ENCODE data around the gene ARPC5L. TPM values are rescaled to one million over a fixed set of nuclear protein-coding genes. Genes with fewer than 3 reads are reported as not detected.

ARPC5L gene
- total RNA-seq, 1 experiment from 2014 or later, result 47.2 TPM

DNA sequence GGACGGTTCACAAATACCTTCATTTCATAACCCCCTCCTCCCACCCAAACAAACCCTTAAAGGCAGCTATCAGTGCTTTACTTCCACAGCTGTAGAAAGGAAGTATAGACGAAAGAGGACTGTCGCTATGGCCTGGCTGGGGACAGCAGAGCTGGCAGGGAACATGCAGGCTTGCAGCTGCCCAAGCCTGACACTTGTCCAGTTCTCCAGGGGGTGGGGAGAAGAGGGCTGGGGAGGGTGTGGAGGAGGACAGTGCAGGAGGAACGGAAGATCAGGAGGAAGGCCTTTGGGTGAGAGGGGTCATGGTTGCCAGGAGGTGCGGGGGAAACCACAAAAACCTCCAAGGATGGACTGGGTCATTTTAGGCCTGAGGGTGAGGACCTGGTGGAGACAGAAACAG is 25.9 kb downstream of the ARPC5L start (continued):
- TF ChIP-seq, protein P1, sequence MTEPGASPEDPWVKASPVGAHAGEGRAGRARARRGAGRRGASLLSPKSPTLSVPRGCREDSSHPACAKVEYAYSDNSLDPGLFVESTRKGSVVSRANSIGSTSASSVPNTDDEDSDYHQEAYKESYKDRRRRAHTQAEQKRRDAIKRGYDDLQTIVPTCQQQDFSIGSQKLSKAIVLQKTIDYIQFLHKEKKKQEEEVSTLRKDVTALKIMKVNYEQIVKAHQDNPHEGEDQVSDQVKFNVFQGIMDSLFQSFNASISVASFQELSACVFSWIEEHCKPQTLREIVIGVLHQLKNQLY (CRISPR knock-in tag; IDR thresholded peaks at IDR 0.05), result no peak

DNA sequence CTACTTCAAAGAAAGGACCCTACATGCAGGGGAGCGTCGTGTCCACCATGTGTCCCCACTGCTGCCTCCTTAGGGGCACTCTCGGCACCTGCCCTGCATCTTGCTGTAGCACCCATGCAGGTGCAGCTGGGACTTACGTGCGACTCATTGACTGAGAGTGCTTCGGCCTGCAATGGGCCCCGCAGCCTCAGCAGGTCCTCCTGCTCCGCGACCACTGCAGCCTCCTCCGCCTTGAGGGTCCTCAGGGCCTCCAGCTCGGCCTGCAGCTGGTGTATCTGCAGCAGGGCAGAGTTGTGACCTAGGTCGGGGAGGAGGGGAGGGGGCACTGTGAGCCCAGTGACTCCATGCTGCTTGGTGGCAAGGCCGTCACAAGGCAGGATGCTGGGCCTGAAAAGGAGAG is 27.1 kb downstream of the ARPC5L start:
- ATAC-seq (no peak), DNase-seq (ENCODE audit: low spot score) (no peak)
- H3K27ac Mint-ChIP-seq, result no peak overlapping the region
- no peaks in the 10 kb centered on the region for H3K9me3 Mint-ChIP-seq
- H3K4me3 Mint-ChIP-seq, result no peak overlapping the region
- H3K27me3 Mint-ChIP-seq (ENCODE audit: low read depth), result no peaks in the 10 kb centered on the region
- ChIA-PET CTCF (interaction anchor here (1.0 kb wide), 1 partner anchor 18 kb away, joined by 3 read pairs; no protein-coding TSS in a partner anchor), POLR2A (no interaction called here)
- H3K36me3 Mint-ChIP-seq, result peaks cover 6% of the 10 kb centered on the region
- H3K4me1 Mint-ChIP-seq, result peaks cover 6% of the 10 kb centered on the region
- TF ChIP-seq, protein P2, sequence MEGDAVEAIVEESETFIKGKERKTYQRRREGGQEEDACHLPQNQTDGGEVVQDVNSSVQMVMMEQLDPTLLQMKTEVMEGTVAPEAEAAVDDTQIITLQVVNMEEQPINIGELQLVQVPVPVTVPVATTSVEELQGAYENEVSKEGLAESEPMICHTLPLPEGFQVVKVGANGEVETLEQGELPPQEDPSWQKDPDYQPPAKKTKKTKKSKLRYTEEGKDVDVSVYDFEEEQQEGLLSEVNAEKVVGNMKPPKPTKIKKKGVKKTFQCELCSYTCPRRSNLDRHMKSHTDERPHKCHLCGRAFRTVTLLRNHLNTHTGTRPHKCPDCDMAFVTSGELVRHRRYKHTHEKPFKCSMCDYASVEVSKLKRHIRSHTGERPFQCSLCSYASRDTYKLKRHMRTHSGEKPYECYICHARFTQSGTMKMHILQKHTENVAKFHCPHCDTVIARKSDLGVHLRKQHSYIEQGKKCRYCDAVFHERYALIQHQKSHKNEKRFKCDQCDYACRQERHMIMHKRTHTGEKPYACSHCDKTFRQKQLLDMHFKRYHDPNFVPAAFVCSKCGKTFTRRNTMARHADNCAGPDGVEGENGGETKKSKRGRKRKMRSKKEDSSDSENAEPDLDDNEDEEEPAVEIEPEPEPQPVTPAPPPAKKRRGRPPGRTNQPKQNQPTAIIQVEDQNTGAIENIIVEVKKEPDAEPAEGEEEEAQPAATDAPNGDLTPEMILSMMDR (IDR thresholded peaks at IDR 0.05), result no peak
- TF ChIP-seq ZNF317 (CRISPR knock-in tag; IDR thresholded peaks at IDR 0.05; ENCODE audit: borderline replicate concordance, low read depth), result no peak
- TF ChIP-seq ESRRA (CRISPR knock-in tag; IDR thresholded peaks at IDR 0.05; ENCODE audit: borderline replicate concordance), result no peak
- no peak for TF ChIP-seq CREB1 (CRISPR knock-in tag; IDR thresholded peaks at IDR 0.05)
- no peak for TF ChIP-seq OVOL2 (CRISPR knock-in tag; IDR thresholded peaks at IDR 0.05; ENCODE audit: borderline replicate concordance)
- TF ChIP-seq, protein P3, sequence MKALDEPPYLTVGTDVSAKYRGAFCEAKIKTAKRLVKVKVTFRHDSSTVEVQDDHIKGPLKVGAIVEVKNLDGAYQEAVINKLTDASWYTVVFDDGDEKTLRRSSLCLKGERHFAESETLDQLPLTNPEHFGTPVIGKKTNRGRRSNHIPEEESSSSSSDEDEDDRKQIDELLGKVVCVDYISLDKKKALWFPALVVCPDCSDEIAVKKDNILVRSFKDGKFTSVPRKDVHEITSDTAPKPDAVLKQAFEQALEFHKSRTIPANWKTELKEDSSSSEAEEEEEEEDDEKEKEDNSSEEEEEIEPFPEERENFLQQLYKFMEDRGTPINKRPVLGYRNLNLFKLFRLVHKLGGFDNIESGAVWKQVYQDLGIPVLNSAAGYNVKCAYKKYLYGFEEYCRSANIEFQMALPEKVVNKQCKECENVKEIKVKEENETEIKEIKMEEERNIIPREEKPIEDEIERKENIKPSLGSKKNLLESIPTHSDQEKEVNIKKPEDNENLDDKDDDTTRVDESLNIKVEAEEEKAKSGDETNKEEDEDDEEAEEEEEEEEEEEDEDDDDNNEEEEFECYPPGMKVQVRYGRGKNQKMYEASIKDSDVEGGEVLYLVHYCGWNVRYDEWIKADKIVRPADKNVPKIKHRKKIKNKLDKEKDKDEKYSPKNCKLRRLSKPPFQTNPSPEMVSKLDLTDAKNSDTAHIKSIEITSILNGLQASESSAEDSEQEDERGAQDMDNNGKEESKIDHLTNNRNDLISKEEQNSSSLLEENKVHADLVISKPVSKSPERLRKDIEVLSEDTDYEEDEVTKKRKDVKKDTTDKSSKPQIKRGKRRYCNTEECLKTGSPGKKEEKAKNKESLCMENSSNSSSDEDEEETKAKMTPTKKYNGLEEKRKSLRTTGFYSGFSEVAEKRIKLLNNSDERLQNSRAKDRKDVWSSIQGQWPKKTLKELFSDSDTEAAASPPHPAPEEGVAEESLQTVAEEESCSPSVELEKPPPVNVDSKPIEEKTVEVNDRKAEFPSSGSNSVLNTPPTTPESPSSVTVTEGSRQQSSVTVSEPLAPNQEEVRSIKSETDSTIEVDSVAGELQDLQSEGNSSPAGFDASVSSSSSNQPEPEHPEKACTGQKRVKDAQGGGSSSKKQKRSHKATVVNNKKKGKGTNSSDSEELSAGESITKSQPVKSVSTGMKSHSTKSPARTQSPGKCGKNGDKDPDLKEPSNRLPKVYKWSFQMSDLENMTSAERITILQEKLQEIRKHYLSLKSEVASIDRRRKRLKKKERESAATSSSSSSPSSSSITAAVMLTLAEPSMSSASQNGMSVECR (CRISPR knock-in tag; IDR thresholded peaks at IDR 0.05; ENCODE audit: borderline replicate concordance), result no peak
- no peak for TF ChIP-seq JAZF1 (CRISPR knock-in tag; IDR thresholded peaks at IDR 0.05)
- TF ChIP-seq, protein P4, sequence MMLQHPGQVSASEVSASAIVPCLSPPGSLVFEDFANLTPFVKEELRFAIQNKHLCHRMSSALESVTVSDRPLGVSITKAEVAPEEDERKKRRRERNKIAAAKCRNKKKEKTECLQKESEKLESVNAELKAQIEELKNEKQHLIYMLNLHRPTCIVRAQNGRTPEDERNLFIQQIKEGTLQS (CRISPR knock-in tag; conservative IDR thresholded peaks at IDR 0.05), result no peak
- no peak for TF ChIP-seq ZNF396 (CRISPR knock-in tag; IDR thresholded peaks at IDR 0.05; ENCODE audit: borderline replicate concordance)
- TF ChIP-seq, protein P5, sequence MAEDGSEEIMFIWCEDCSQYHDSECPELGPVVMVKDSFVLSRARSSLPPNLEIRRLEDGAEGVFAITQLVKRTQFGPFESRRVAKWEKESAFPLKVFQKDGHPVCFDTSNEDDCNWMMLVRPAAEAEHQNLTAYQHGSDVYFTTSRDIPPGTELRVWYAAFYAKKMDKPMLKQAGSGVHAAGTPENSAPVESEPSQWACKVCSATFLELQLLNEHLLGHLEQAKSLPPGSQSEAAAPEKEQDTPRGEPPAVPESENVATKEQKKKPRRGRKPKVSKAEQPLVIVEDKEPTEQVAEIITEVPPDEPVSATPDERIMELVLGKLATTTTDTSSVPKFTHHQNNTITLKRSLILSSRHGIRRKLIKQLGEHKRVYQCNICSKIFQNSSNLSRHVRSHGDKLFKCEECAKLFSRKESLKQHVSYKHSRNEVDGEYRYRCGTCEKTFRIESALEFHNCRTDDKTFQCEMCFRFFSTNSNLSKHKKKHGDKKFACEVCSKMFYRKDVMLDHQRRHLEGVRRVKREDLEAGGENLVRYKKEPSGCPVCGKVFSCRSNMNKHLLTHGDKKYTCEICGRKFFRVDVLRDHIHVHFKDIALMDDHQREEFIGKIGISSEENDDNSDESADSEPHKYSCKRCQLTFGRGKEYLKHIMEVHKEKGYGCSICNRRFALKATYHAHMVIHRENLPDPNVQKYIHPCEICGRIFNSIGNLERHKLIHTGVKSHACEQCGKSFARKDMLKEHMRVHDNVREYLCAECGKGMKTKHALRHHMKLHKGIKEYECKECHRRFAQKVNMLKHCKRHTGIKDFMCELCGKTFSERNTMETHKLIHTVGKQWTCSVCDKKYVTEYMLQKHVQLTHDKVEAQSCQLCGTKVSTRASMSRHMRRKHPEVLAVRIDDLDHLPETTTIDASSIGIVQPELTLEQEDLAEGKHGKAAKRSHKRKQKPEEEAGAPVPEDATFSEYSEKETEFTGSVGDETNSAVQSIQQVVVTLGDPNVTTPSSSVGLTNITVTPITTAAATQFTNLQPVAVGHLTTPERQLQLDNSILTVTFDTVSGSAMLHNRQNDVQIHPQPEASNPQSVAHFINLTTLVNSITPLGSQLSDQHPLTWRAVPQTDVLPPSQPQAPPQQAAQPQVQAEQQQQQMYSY (CRISPR knock-in tag; IDR thresholded peaks at IDR 0.05), result no peak
- TF ChIP-seq, protein P6, sequence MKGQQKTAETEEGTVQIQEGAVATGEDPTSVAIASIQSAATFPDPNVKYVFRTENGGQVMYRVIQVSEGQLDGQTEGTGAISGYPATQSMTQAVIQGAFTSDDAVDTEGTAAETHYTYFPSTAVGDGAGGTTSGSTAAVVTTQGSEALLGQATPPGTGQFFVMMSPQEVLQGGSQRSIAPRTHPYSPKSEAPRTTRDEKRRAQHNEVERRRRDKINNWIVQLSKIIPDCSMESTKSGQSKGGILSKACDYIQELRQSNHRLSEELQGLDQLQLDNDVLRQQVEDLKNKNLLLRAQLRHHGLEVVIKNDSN (CRISPR knock-in tag; IDR thresholded peaks at IDR 0.05), result no peak
- no peak for TF ChIP-seq CBFB (CRISPR knock-in tag; IDR thresholded peaks at IDR 0.05; ENCODE audit: low read depth)
- TF ChIP-seq, protein P7, sequence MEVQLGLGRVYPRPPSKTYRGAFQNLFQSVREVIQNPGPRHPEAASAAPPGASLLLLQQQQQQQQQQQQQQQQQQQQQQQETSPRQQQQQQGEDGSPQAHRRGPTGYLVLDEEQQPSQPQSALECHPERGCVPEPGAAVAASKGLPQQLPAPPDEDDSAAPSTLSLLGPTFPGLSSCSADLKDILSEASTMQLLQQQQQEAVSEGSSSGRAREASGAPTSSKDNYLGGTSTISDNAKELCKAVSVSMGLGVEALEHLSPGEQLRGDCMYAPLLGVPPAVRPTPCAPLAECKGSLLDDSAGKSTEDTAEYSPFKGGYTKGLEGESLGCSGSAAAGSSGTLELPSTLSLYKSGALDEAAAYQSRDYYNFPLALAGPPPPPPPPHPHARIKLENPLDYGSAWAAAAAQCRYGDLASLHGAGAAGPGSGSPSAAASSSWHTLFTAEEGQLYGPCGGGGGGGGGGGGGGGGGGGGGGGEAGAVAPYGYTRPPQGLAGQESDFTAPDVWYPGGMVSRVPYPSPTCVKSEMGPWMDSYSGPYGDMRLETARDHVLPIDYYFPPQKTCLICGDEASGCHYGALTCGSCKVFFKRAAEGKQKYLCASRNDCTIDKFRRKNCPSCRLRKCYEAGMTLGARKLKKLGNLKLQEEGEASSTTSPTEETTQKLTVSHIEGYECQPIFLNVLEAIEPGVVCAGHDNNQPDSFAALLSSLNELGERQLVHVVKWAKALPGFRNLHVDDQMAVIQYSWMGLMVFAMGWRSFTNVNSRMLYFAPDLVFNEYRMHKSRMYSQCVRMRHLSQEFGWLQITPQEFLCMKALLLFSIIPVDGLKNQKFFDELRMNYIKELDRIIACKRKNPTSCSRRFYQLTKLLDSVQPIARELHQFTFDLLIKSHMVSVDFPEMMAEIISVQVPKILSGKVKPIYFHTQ (CRISPR knock-in tag; IDR thresholded peaks at IDR 0.05), result no peak
- TF ChIP-seq, protein P8, sequence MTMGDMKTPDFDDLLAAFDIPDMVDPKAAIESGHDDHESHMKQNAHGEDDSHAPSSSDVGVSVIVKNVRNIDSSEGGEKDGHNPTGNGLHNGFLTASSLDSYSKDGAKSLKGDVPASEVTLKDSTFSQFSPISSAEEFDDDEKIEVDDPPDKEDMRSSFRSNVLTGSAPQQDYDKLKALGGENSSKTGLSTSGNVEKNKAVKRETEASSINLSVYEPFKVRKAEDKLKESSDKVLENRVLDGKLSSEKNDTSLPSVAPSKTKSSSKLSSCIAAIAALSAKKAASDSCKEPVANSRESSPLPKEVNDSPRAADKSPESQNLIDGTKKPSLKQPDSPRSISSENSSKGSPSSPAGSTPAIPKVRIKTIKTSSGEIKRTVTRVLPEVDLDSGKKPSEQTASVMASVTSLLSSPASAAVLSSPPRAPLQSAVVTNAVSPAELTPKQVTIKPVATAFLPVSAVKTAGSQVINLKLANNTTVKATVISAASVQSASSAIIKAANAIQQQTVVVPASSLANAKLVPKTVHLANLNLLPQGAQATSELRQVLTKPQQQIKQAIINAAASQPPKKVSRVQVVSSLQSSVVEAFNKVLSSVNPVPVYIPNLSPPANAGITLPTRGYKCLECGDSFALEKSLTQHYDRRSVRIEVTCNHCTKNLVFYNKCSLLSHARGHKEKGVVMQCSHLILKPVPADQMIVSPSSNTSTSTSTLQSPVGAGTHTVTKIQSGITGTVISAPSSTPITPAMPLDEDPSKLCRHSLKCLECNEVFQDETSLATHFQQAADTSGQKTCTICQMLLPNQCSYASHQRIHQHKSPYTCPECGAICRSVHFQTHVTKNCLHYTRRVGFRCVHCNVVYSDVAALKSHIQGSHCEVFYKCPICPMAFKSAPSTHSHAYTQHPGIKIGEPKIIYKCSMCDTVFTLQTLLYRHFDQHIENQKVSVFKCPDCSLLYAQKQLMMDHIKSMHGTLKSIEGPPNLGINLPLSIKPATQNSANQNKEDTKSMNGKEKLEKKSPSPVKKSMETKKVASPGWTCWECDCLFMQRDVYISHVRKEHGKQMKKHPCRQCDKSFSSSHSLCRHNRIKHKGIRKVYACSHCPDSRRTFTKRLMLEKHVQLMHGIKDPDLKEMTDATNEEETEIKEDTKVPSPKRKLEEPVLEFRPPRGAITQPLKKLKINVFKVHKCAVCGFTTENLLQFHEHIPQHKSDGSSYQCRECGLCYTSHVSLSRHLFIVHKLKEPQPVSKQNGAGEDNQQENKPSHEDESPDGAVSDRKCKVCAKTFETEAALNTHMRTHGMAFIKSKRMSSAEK (CRISPR knock-in tag; IDR thresholded peaks at IDR 0.05; ENCODE audit: borderline replicate concordance), result no peak
- no peak for TF ChIP-seq NFATC4 (CRISPR knock-in tag; IDR thresholded peaks at IDR 0.05)
